Osteocyte (in vitro differentiated cells): ENCODE data around the gene PCDH15. TPM values are rescaled to one million over a fixed set of nuclear protein-coding genes. Genes with fewer than 3 reads are reported as not detected.

Experiments used
- DNase-seq: peaks from one replicate; pipeline ENCODE4 v3.0.0; 2021; ENCODE audit warnings: mixed read lengths; ENCODE audit not compliant: unreplicated experiment; ENCODE audit errors: extremely low spot score
- H3K27ac Mint-ChIP-seq: one replicate; pipeline ENCODE4 v1.8.0; 2021; ENCODE audit warnings: mild to moderate bottlenecking, mixed read lengths; ENCODE audit not compliant: unreplicated experiment
- H3K27me3 Mint-ChIP-seq: one replicate; pipeline ENCODE4 v1.8.0; 2021; ENCODE audit warnings: mixed read lengths; ENCODE audit not compliant: unreplicated experiment
- H3K36me3 Mint-ChIP-seq: one replicate; pipeline ENCODE4 v1.8.0; 2021; ENCODE audit warnings: mixed read lengths; ENCODE audit not compliant: unreplicated experiment
- H3K4me1 Mint-ChIP-seq: one replicate; pipeline ENCODE4 v1.8.0; 2021; ENCODE audit warnings: mixed read lengths; ENCODE audit not compliant: unreplicated experiment
- H3K4me3 Mint-ChIP-seq: one replicate; pipeline ENCODE4 v1.8.0; 2021; ENCODE audit warnings: mild to moderate bottlenecking, moderate library complexity, mixed read lengths; ENCODE audit not compliant: unreplicated experiment
- H3K9me3 Mint-ChIP-seq: one replicate; pipeline ENCODE4 v1.8.0; 2021; ENCODE audit warnings: mixed read lengths; ENCODE audit not compliant: unreplicated experiment
- total RNA-seq: library from RNA; stranded (reverse); gene quantifications from 2 replicates; pipeline ENCODE4 v1.2.1, GENCODE V29; 2021
- TF ChIP-seq, protein P1 (sequence below): fragments of 200-600 bp; sonication (generic); IDR thresholded peaks from 2 replicates; pipeline ENCODE4 v1.5.0; 2021; ENCODE audit warnings: antibody characterized with exemption, mild to moderate bottlenecking, moderate library complexity

The PCDH15 gene
- total RNA-seq, 1 donor from 2014 or later, result 2.6 TPM

DNA sequence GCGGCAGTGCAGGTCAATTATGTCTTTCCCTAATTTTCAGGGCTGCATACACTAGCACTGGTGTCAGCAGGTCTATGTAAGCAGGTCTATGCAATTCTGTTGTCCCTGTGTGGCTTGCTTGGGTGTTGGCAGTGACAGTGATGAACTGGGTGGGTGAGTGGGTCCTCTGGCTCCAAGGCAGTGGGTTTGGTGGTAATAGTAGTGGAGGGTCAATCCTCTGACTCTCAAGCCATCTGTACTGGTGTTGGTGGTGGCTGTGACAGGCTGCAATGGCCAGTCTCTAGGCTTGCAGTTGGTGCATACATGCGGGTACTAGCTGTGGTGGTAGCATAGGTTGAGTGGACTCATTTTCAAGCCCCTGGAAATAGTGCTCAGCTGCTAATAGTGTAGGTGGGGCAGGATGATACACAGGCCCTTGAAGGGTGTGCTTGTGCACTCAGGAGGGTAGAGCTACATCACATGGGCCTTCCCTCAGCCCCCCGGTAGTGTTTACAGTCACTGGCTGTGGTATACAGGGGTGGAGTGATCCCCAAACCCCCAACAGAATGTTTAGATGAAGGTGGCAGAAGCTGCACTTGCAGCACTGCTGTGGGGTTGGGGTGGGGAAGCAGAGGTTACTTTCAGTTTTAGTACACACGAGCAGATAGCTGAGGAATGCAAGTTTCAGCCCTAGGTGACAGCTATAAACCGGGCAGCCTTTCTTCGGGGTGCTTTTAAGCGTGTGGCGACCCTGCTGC lies 331.3 kb downstream of the PCDH15 start:
- Mint-ChIP-seq H3K4me1 (no peaks in the 10 kb centered on the region), H3K27me3 (no peaks in the 10 kb centered on the region), H3K36me3 (no peaks in the 10 kb centered on the region), H3K4me3 (no peak overlapping the region), H3K27ac (no peak overlapping the region), H3K9me3 (no peaks in the 10 kb centered on the region)
- DNase-seq, result no peak
- TF ChIP-seq, protein P1, sequence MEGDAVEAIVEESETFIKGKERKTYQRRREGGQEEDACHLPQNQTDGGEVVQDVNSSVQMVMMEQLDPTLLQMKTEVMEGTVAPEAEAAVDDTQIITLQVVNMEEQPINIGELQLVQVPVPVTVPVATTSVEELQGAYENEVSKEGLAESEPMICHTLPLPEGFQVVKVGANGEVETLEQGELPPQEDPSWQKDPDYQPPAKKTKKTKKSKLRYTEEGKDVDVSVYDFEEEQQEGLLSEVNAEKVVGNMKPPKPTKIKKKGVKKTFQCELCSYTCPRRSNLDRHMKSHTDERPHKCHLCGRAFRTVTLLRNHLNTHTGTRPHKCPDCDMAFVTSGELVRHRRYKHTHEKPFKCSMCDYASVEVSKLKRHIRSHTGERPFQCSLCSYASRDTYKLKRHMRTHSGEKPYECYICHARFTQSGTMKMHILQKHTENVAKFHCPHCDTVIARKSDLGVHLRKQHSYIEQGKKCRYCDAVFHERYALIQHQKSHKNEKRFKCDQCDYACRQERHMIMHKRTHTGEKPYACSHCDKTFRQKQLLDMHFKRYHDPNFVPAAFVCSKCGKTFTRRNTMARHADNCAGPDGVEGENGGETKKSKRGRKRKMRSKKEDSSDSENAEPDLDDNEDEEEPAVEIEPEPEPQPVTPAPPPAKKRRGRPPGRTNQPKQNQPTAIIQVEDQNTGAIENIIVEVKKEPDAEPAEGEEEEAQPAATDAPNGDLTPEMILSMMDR, result no peak

DNA sequence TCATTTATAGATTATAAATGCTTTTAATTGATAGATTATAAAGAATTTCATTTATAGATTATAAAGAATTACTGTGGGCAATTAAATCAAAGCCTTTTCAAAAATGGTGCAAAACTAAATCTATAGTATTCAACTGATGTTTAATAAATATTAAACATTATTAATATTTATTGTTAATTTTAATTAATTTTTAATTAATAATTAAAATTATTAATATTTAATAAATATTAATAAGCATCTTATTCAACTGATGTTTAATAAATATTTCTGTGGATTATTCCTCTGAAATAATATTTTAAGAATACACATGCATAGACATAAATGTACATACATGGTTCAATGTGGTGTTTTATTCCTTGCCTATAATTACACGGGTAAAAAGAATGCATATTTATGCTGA lies 346.8 kb downstream of the PCDH15 start:
- no peak overlapping the region for H3K4me3 Mint-ChIP-seq
- no peaks in the 10 kb centered on the region for H3K9me3 Mint-ChIP-seq
- no peak overlapping the region for H3K27ac Mint-ChIP-seq
- no peaks in the 10 kb centered on the region for H3K4me1 Mint-ChIP-seq
- H3K27me3 Mint-ChIP-seq, result no peaks in the 10 kb centered on the region
- no peak for DNase-seq
- TF ChIP-seq, protein P1, result no peak
- no peaks in the 10 kb centered on the region for H3K36me3 Mint-ChIP-seq

DNA sequence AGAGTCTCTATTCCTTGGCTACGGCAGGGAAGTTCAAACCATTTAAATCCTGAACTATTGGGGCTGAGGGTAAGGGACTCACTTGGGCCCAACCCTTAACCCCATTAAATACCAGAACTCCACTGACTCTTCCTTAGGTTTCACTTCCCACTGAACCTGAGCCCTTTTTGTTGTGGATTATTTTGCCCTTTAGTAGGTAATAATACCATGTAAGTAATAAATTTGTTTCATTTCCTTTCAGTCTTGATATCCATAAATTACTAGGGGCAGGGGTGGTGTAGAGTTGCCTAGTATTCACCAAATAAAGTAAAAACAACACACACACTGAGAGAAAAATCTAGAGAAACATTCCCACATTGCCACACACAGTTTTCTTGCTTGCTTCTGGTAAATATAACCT lies 352.0 kb downstream of the PCDH15 start:
- H3K4me3 Mint-ChIP-seq, result no peak overlapping the region
- H3K9me3 Mint-ChIP-seq, result no peaks in the 10 kb centered on the region
- no peaks in the 10 kb centered on the region for H3K36me3 Mint-ChIP-seq
- no peaks in the 10 kb centered on the region for H3K27me3 Mint-ChIP-seq
- H3K4me1 Mint-ChIP-seq, result no peaks in the 10 kb centered on the region
- H3K27ac Mint-ChIP-seq, result no peak overlapping the region
- DNase-seq, result no peak
- TF ChIP-seq, protein P1, result no peak

DNA sequence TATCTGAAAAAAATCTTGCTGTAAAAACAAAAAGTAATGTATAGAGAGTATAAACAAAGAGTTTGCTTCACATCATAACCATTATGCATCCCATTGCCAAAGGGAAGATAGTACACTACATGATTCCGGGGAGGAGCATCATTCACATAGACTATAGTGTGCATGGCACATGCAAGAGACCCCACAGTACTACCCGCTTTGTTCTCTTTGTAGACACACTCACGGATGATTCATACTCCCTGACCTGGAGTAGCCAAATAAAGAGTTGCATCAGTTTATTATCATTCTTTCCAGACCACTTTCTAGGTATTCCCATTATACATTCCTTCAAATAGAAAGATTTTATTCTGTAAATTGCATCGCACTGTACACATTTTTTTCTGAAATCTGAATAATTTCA lies 356.9 kb downstream of the PCDH15 start:
- no peak overlapping the region for H3K27ac Mint-ChIP-seq
- no peaks in the 10 kb centered on the region for H3K27me3 Mint-ChIP-seq
- H3K4me1 Mint-ChIP-seq, result no peaks in the 10 kb centered on the region
- H3K36me3 Mint-ChIP-seq, result no peaks in the 10 kb centered on the region
- DNase-seq, result no peak
- TF ChIP-seq, protein P1, result no peak
- H3K9me3 Mint-ChIP-seq, result no peaks in the 10 kb centered on the region
- no peak overlapping the region for H3K4me3 Mint-ChIP-seq

DNA sequence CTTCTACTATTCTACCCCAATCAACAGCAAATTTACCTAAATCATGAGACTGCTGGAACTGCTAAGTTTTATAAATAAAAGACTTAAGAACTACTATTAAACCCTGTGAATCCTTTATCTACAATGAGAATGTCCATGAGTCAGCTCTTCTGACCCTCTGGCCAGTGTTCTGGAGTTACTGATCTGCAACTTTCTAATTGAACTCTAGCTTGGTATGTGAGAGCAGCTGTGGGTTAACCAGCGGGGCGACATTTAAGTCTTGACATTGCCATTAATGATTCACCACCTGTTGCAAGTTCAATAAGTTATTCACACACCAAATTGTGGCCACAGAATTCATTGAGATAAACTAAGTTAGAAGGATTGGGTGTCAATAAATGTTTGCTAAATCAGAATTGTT lies 359.8 kb downstream of the PCDH15 start:
- DNase-seq, result no peak
- H3K36me3 Mint-ChIP-seq, result no peaks in the 10 kb centered on the region
- TF ChIP-seq, protein P1, result no peak
- no peaks in the 10 kb centered on the region for H3K9me3 Mint-ChIP-seq
- no peaks in the 10 kb centered on the region for H3K4me1 Mint-ChIP-seq
- H3K4me3 Mint-ChIP-seq, result no peak overlapping the region
- H3K27ac Mint-ChIP-seq, result no peak overlapping the region
- peaks cover 9% of the 10 kb centered on the region for H3K27me3 Mint-ChIP-seq
